Prostate gland (tissue), 2 donors: ENCODE measurements around the gene ANKRD10. TPM values are rescaled to one million over a fixed set of nuclear protein-coding genes. Genes with fewer than 3 reads are reported as not detected.

Experiments used
- DNase-seq: peaks from one replicate; pipeline ENCODE4 v3.0.0-alpha.2; 2019; ENCODE audit warnings: low spot score
- H3K27ac ChIP-seq, 2 donors: fragments of 200-600 bp; sonication (generic); 2 replicates each; pipeline ENCODE4 v1.5.1; 2017 to 2019
- H3K27me3 ChIP-seq: fragments of 200-600 bp; sonication (generic); replicated peaks from 2 replicates; pipeline ENCODE4 v1.5.1; 2019; ENCODE audit not compliant: insufficient read depth
- H3K36me3 ChIP-seq, 2 donors: fragments of 200-600 bp; sonication (generic); 1 replicate in 1 of 2; 2 replicates in 1 of 2; pipeline versions ENCODE4 v1.5.1 to v1.8.1; 2017 to 2019
- H3K4me1 ChIP-seq: fragments of 200-600 bp; sonication (generic); replicated peaks from 2 replicates; pipeline ENCODE4 v1.5.1; 2019
- H3K4me3 ChIP-seq, 2 donors: fragments of 200-600 bp; sonication (generic); 2 replicates each; pipeline ENCODE4 v1.5.1; 2017 to 2019
- H3K9me3 ChIP-seq: fragments of 200-600 bp; sonication (generic); 2 replicates; pipeline ENCODE4 v1.5.1; 2017
- POLR2A ChIP-seq: fragments of 450-650 bp; IDR thresholded peaks from one replicate; pipeline ENCODE4 v1.6.1; 2016; ENCODE audit warnings: antibody characterized with exemption, mild to moderate bottlenecking
- POLR2AphosphoS5 ChIP-seq: sonication (generic); formaldehyde crosslinking; IDR thresholded peaks from one replicate; pipeline ENCODE4 v1.6.1; 2017; ENCODE audit warnings: antibody characterized with exemption
- WGBS: methylation state at CpG from one replicate; pipeline ENCODE4 v1.1.5; 2018; 5-methylcytosine and 5-hydroxymethylcytosine counted together
- intact Hi-C: fragments of 100-400 bp; cut with DNase I; formaldehyde crosslinking; loops from one replicate; pipeline ENCODE4 v1.14.2; 2022
- total RNA-seq, 2 donors: library from RNA; depleted of rRNA; stranded (reverse); fragments of >200 nt; gene quantifications; one replicate each; pipeline ENCODE4 v1.1.0, GENCODE V29; 2016
- TF ChIP-seq, protein P1 (sequence below), 4 experiments: fragments of 200-600 bp in 2 of 4; fragments of 450-650 bp in 2 of 4; sonication (generic) in 2 of 4; IDR thresholded peaks; 1 replicate in 3 of 4; 2 replicates in 1 of 4; pipeline ENCODE4 v1.5.1; 2016 to 2019; ENCODE audit warnings: antibody characterized with exemption in 4 of 4, mild to moderate bottlenecking in 2 of 4, moderate library complexity in 2 of 4

ANKRD10 gene
- total RNA-seq, 2 donors from 2014 or later, result 99.9 to 155 TPM

DNA sequence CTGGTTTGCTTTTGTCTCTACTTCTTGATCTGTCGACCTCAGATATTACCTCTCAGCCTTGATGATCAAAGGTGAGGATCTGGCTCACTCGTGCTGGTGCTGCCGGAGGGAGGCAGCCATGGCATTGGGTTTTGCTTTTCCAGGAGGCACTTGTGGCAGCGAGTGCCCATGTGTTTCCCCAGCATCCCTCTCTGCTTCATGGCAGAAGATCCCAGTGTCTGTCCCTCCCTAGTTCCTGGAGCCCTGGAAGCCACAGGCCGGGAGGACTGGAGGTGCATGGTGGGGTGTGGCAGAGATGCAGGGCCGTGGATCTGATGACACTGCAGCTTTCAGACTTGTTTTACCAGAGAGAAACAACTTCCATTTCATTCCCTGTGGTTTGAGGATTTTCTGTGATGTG lies 47.5 kb downstream of the ANKRD10 start:
- TF ChIP-seq POLR2A (no peak), POLR2AphosphoS5 (no peak)
- TF ChIP-seq, protein P1, sequence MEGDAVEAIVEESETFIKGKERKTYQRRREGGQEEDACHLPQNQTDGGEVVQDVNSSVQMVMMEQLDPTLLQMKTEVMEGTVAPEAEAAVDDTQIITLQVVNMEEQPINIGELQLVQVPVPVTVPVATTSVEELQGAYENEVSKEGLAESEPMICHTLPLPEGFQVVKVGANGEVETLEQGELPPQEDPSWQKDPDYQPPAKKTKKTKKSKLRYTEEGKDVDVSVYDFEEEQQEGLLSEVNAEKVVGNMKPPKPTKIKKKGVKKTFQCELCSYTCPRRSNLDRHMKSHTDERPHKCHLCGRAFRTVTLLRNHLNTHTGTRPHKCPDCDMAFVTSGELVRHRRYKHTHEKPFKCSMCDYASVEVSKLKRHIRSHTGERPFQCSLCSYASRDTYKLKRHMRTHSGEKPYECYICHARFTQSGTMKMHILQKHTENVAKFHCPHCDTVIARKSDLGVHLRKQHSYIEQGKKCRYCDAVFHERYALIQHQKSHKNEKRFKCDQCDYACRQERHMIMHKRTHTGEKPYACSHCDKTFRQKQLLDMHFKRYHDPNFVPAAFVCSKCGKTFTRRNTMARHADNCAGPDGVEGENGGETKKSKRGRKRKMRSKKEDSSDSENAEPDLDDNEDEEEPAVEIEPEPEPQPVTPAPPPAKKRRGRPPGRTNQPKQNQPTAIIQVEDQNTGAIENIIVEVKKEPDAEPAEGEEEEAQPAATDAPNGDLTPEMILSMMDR (IDR thresholded peaks at IDR 0.05), result no peak
- no peak for DNase-seq
- intact Hi-C loops, result no loop called here
- WGBS, result 83% methylated on average over 6 of the region's 6 CpGs
- no peaks in the 10 kb centered on the region for H3K36me3 ChIP-seq
- H3K9me3 ChIP-seq, result no peaks in the 10 kb centered on the region
- no peak overlapping the region for H3K4me3 ChIP-seq
- no peaks in the 10 kb centered on the region for H3K27me3 ChIP-seq
- H3K27ac ChIP-seq, result no peak overlapping the region
- H3K4me1 ChIP-seq, result no peaks in the 10 kb centered on the region

DNA sequence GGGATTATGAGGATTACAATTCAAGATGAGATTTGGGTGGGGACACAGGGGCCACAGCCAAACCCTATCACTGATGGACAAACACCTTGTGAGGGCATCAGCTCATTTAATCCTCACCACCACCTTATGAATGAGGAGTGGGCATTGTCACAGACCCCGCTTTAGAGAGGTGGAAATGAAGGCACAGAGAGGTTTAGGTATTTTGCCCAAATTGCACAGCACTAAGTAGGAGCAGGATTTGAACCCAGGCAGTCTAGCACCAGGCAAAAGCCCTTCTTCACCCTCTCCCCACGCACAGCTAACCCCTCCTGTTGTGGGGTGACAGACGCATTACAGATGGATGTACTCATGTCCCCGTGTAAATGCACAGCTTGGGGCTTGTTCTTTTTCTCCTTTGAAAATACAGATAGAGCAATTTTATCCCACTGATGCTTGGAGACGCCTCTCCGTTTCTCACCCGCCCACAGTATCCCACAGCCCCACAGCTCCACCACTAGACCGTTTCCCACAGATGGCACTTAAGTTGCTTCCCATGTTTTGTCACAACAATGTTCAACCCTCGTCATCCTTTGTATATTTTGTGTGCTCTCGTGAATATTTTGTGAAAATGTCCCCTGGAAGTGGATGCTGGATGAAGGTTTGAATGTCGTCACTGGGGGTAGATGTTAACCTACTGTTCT lies 48.2 kb downstream of the ANKRD10 start:
- TF ChIP-seq, protein P1 (IDR thresholded peaks at IDR 0.05), result no peak
- TF ChIP-seq POLR2AphosphoS5 (no peak), POLR2A (no peak)
- Histone ChIP-seq H3K9me3 (no peaks in the 10 kb centered on the region), H3K4me3 (no peak overlapping the region), H3K36me3 (no peaks in the 10 kb centered on the region), H3K27me3 (no peaks in the 10 kb centered on the region), H3K27ac (no peak overlapping the region), H3K4me1 (no peaks in the 10 kb centered on the region)
- WGBS, result 86% methylated on average over 11 of the region's 11 CpGs
- DNase-seq, result no peak
- intact Hi-C loops, result no loop called here

DNA sequence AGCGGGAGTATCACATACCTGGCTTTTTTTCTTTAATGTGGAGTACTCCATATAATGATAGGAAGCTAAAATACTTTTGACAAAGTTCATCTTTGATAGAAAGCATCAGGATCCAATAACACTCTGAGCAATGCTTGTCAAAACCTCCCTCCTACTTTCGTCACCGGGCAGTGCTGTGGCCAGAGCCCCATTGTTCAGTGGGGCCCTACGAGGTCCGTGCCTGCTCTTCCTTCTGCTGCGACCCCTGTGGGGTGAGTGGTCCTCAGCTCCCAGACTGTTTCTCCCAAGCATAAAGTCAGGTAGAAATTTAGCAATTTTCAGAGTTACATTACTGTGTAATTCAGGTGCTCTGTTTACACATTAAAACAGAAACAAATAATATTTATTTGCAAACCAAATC lies 51.2 kb downstream of the ANKRD10 start:
- Histone ChIP-seq H3K4me3 (no peak overlapping the region), H3K27me3 (no peaks in the 10 kb centered on the region), H3K4me1 (no peaks in the 10 kb centered on the region), H3K9me3 (no peaks in the 10 kb centered on the region), H3K36me3 (no peaks in the 10 kb centered on the region), H3K27ac (no peak overlapping the region)
- TF ChIP-seq, protein P1 (IDR thresholded peaks at IDR 0.05), result no peak
- TF ChIP-seq POLR2AphosphoS5 (no peak), POLR2A (no peak)
- no peak for DNase-seq
- intact Hi-C loops, result no loop called here
- 96% methylated on average over 6 of the region's 6 CpGs for WGBS

DNA sequence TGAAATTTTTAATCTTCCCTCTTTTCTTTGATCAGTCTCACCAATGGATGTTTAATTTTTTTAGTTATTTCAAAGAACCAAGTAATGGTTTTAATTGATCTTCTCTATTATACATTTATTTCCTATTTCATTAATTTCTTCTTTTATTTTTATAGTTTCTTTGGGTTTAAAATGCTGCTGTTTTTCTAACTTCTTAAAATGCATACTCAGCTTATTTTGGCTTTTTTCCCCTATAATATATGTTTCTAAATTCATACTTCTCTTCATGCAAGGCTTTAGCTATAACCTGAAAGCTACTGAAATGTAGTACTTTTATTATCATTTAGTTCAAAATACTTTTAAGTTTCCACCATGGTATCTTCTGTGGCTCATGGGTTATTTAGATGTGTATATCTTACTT lies 53.9 kb downstream of the ANKRD10 start:
- no peak for DNase-seq
- Histone ChIP-seq H3K36me3 (no peaks in the 10 kb centered on the region), H3K27ac (no peak overlapping the region), H3K27me3 (no peaks in the 10 kb centered on the region), H3K9me3 (no peaks in the 10 kb centered on the region), H3K4me1 (no peaks in the 10 kb centered on the region), H3K4me3 (no peak overlapping the region)
- TF ChIP-seq POLR2A (no peak), POLR2AphosphoS5 (no peak)
- TF ChIP-seq, protein P1 (IDR thresholded peaks at IDR 0.05), result no peak
- intact Hi-C loops, result no loop called here
